ENCODE measurements around the gene ABCA10.

- TF ChIP-seq CTCF (IDR thresholded peaks at IDR 0.05) (no peak), POLR2A (IDR thresholded peaks at IDR 0.05) (no peak), POLR2AphosphoS5 (IDR thresholded peaks at IDR 0.05) (no peak), EP300 (IDR thresholded peaks at IDR 0.05) (no peak)
Observed at GRCh38 chr17:69150333-69150732, 78.3 kb downstream of the ABCA10 start.
